GM19372 (cell line): ENCODE measurements around the gene UNC80.
A peak's percentile ranks its signal among the peaks of the same experiment; 100 is the strongest.

Source experiments
- ATAC-seq: cut with Tn5 transposase; IDR thresholded peaks from one replicate; pipeline ENCODE4 v1.9.1; 2021; ENCODE audit warnings: mild to moderate bottlenecking, low read depth, moderate library complexity; ENCODE audit not compliant: unreplicated experiment

UNC80 gene

DNA sequence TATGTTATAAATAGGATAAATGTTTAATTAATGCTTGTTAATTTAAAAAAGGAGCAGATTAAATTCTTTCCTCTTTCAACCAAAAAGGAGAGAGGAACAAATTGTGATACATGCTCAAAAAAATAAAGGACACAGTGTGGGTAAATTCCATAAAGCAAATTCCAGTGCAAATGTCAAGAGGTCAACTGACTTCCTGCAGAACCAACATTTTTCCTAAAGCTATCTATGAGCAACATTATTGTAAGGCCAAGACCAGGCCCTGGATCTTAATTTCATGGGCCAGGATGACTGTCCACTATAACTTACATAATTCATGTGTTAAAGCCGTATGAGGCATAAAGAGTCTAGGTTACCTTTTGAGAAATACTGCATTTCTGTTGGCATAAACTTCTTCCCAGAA is 136.9 kb downstream of the UNC80 start:
- ATAC-seq, result no peak

DNA sequence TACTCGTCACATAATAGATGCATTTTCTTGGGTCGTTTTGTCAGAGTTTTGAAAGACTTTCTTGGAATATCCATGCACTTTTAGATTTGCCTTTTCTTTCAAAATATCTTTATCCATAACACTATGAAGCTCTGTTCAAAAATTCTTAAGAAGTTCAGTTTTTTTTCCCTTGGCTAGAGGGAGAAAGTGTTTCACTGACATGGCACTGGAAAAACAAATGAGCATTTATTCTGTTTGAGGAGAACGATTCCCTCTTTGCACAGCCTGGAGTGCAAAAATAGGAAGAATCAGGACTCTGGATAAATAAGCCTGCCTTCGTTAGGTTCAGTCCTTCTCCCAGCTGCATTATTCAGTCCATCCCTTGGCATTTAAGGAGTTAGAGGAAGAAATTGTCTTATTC is 139.9 kb downstream of the UNC80 start:
- no peak for ATAC-seq

DNA sequence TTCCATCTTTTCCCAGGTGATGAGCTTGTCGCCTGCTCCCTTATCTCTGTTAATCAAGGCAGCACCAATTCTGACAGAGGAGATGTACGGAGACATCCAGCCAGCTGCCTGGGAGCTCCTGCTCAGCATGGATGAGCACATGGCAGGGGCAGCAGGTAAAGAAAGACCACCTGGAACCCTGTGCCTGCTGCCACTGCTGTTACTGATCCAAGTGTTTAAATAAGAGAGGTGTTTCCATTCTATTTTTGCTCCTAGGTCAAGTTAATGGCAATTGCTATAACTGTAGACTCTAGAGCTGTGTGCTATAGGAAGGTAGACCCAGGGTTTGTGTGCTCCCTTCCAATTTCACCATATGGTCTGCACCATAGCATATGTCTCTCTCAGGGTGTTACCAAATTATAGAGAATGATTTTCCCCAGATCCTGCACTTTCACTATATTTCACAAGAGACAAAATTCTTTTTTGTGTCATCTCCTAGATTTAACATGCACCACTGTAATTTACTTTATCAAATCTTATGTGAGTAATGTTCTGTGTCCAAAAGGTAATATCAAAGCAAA is 142.2 kb downstream of the UNC80 start:
- ATAC-seq, result no peak

DNA sequence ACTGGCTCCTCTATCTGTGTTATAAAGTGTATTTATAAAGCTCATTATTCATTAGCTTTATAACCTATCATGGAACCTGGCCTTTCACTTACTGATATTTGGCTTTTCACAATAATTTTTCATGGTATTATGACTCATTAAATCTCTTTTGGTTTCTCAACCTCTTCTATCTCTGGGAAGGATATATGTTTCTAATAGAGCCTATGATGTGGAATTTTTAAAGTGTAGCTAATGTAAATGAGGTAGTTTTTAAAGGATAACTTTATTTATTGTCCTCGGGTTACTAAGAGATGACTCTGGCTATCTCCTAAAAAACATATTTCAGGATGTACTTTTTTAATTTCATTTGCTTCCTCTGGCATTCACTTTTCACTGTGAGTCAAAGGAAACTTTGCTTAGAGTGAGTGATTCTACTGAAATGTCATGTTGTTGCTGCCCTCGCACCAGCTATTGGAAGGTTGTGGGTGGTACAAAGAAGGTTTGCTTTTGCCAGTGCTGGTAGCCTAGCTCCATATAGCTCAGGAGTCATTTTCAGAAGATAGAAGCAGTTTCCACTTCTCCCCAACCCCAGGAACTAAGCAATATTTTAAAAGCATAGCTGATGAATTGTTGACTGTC is 145.6 kb downstream of the UNC80 start:
- no peak for ATAC-seq

DNA sequence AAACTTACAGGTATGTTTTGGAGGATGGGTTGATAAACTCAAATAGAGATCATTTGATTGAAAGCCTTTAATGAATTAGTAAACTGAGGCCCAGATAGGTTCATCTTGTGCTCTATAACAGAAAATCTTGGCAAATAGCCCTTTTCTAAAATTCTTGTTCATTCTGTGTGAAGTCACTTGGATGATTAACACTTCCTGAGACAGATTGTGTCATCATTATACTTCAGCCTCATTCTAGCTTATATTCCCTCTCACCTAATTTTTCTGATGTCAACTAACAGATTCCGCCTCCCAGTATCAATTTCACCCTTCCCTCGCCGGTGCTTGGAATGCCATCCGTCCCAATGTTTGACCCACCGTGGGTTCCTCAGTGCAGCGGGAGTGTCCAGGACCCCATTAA is 146.6 kb downstream of the UNC80 start:
- no peak for ATAC-seq

DNA sequence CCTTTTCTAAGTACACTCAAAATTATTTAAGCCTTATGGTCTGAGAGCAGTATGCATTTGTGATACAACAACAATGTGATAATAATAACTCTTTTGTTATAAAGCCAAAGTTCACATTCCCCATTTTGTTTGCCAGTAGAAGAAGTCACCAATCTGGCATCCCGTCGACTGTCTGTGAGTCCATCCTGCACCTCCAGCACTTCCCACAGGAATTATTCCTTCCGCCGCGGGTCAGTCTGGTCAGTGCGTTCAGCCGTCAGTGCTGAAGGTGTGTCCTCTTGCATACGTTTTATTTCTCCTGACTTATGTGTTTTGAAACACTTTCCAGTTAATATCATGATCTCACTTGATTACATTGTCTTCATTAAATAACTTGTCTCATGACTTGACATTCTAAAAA is 150.5 kb downstream of the UNC80 start:
- no peak for ATAC-seq

DNA sequence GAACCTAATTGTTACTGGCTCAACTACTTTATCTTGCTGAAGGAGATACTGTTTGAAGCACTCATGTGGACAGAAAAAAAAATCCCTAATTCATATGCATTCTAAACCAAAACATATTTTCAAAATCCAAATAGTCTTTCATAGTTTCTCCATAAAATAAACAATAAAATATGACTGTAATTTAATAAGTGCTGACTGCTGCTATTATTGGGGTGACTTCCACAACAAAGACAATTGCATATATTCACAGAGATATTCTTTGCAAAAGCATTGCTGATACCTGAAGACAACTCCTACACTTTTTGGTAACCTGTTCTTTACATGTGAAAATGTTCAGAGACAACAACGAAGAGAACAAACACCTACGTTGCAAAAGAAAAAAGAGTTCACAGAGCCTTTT is 157.7 kb downstream of the UNC80 start:
- no peak for ATAC-seq

DNA sequence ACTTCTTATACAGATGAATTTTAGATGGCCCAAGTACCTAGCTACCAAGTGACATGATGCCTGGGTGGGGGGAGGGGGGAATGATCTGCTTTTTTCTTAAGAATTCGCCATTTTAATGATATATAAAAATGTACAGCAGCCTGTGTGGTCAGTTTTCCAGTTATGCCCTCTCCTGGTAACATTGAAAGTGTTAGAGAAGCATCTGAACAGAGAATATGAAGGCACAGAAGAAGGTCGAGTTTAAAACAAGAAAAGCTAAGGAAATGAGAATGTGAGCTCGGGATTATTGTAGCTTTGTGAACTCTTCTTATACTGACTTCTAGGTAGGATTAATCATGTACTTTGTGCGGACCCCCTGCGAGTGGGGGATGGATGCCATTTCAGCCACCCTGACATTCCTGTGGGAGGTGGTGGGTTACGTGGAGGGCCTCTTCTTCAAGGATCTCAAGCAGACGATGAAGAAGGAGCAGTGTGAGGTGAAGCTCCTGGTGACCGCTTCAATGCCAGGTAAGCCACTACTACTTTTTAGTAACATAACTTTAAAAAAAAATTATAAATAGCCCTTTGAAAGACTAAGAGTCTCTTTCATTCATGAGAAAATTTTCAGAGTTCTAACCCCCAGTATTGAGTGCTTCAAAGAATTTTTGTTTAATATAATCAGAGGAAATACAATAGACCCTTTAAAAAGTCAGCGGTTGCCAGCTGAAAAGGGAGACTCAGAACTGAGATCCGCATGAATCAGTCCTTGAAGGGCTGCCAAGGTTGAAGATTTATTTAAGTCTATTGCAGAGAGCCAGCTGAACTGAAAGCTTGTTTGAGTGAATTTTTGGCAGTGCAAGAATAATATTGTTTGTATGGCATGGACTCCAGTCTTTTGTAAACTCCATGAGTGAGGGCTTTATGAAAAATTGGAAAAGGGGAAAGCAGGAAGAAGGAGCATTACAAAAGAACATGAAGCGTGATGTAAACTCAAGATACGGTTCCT is 162.2 kb downstream of the UNC80 start:
- no peak for ATAC-seq

DNA sequence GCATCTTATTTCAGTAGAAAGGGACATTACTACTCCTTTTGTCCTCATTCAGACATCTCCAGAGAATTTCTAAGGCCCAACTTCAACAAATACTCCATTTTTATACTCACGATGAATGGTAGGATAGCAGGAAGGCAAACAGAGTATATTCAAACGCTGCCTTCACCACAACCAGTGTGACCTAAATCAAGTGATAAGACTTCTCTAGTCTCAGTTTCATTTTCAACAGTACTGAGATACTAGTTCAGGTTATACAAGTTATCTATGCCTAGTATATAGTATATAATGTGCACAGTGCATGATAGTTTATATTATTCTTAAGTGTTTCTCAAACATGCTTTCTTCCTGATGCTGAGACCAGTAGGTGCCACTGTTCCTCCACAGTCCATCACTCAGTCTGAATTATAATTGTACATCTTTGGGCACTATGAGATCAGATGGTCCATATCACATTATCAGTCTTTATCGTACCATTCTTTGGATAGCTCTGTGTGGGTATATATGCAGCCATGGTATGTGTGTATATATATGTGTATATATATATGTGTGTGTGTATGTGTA is 164.6 kb downstream of the UNC80 start:
- ATAC-seq, result no peak

DNA sequence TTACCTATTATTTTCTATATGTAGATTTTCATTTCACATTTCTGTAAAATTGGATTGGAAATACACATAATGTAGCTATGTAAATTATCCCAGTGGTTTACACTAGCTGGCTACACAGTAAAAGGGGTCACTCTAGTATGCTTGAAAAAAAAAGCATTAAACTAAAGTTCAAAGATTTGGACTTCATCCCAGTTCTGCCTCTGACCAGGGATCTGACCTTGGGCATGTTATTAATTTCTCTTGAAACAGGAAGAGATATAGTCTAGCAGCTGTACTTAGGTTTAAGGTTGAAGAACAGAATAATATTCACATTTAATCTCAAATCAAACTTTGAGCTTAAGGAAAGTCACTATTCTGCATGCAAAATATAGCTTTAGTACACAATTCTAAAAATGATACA is 166.3 kb downstream of the UNC80 start:
- ATAC-seq, result no peak

DNA sequence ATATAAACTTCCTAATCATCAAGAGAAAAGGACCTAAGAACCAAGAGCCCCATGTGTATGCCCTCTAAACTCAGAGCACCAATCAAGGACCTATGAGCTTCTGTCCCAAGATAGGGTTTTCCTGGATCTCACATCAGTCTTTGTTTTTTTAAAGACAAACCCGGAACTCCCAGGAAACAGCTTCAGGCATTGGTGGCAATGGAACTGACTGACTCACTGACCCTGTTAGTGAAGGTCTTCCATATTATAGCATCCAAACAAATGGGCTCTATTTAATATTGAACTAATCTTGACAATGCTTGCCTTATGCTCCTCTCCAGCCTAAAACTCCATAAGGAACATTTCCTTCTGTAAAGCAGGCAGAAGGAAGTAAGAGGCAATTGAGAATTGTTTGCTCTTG is 167.3 kb downstream of the UNC80 start:
- no peak for ATAC-seq

DNA sequence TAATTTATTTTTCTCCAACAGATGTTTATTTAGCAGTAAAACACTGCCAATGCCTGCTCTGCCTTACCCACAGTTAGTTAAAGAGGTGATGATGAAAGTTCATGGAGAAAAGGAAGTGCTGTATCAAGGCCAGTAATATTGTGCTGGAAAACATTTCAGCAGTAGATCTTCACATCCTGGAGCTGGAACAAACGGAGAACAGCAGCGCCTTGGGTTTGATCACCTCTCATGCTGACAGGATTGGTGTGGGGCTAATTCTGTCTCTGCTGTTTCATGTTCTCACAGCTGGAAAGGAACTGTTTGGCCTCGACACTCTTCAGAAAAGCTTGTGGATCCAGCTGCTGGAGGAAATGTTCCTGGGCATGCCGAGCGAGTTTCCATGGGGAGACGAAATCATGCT is 169.3 kb downstream of the UNC80 start:
- ATAC-seq, result no peak

DNA sequence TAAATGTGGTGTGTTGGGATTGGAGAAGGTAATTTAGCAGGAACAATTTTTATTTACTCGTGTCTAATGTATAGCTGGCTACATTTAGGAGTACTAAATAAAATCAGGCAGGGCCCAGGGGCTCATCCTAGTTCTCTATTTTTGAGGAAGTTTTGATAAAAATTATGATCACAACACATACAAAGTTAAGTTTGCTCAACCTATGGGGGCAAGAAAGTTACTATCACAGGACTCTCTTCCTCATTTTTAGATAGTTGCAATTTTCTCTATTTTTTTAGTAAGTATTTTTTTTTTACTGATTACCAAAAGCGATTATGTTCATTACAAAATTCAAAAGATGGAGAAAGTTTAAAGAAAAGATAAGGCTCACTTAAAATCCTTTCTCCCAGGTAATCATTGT is 170.8 kb downstream of the UNC80 start:
- no peak for ATAC-seq

DNA sequence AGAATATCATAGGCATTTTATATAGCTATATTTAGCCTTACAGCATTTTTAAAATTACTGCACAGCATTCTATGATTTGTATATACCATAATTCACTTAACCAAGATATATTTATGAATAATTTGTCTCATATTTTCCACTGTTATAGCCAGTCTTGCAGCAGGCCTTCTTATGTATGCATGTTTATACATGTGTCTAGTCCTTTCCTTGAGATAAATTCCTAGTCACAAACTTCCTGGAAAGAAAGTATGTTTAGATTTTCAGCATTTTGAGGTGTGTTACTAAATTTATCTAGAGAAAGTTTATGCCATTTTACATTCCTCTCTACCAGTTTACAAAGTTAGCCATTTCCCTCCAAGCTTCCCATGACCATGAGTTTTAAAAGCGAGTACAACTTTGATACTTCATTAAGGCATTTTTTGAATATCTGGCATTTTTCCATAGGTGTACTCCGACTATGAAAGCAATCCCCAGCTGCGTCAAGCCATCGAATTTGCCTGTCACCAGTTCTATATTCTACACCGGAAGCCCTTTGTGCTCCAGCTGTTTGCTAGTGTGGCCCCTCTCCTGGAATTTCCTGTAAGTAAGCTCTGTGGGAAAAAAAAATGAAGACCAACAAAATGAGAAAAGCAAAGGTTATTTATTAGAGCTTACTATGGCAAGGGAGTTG is 171.4 kb downstream of the UNC80 start:
- no peak for ATAC-seq

DNA sequence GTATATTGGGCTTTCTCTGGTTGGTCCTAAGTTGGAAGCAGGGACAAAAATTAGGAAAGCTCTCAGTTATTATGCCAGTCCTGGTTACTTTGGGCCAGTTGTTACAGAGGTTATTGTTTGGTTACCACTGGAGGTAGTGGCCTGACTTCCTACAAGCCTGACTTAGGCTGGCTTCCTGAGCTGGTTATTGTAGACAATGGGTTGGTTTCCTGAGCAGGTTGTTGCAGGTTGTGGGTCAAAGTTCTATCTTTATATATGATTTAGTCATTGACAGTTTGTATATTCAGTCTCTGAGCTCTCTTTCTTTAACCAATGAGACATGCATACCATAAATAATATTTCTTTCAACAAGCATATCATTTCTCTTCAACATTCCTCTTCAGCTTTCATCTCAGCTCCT is 172.1 kb downstream of the UNC80 start:
- no peak for ATAC-seq

DNA sequence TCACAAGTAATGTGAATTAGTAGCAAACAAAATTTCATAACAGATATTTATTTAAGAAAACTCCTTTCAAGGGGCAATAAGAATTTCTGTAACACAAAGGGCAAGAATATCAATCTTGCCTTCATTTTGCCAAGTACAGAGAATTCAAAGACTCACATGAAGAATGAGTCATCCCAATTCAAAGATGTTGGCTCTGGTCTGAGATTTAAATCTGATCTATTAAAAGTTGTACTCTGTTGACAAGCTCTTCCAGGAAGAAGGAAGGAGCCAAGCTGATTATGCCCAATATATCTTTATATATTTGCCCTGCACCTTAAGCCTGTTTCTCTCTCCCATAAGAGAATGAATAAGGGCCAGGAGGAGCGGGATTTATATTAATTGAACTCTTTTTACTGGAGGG is 174.9 kb downstream of the UNC80 start:
- no peak for ATAC-seq

DNA sequence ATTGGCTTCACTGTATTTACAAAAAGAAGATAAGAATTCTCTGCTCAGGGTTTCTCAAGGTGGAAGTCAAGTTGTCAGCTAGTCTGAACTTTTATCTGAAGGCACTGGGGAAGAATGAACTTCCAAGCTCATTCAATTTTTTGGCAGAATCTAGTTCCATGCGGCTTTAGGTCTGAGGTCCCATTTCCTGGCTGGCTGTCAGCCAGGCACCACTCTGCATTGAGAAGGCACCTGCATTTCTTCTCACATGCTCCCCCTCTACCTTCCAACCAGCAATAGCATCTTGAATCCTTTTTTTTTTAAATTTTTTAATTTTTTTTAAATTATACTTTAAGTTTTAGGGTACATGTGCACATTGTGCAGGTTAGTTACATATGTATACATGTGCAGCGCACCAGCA is 184.6 kb downstream of the UNC80 start:
- no peak for ATAC-seq

DNA sequence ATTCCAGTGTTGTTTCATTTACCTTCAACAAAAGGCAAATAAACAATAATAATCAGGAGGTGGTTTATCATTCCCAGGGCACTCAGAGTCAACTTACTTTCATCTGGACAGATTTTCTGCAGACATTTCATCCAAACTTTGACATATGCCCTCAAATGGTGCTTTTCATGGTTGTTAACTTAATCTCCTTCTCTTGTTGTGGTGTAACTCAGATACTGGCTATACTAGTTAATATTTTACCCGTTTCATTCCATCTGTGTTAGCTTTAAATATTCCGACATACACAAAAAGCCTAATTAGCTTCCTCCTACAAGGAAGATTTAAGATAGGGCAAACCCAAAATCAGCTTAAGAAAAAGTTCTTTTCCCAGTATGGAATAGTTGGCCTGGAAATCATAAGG is 186.4 kb downstream of the UNC80 start:
- no peak for ATAC-seq

DNA sequence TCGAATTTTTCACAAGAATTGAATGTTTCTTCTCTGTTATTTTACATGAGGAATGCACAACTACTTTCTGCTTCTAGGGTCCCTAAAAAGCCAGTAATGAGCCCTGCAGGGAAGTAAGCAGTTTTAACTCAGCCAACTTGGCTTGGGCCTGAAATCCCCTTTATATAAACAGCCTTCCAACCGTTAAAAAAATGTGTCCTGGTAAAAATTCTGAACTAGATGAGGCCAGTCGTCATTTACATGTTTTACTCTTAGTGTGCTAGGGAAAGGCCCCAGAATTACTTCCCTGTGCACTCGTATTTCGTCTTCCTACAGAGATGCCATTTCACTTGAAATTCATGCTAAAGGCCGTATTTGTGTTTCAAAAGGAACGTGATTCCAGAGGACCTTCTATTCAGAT is 188.4 kb downstream of the UNC80 start:
- no peak for ATAC-seq

DNA sequence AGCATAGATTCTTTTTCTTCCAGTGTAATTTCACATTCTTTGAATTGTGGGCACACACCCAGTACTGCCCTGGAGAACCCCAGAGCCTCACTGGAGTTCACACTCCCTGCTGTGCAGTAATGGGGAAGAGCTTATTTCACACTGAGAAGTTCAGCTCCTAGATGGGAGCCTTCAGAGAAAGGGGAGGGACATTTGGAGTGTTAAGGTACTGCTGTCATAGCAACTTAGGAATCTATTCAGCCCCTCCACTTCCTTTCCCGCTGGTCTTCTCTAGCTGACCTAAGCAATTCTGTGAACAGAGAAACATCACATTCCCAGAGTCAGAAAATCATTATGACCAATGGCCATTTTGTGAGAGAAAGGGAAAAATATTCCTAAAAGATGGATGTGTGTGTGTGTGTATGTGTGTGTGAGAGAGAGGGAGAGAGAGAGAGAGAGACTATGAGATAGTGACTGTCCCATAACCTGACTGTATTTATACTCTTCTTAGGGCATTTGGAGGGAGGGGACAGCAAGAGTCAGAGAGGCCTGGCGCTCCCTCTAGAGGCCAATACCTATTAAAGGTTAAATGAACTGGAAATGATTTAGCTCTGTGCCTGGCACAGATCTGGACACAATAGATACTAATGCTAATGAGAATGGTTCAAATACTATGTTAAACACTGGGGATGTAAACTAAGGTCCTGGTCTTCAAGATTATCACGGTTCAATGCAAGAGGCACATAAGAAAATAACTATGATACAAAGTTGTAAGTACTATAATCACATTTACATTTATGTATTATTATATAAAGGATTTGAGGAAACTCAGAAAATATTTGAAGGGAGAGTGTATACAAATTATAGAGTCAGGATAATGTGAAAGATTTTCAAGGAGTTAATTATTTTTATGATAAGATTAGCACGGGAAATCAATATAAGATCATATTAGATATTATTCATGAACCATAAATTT is 189.3 kb downstream of the UNC80 start:
- peak; percentile 97 for ATAC-seq
